BJ (cell line): Measurements from ENCODE around the gene FOXF1. TPM values are rescaled to one million over a fixed set of nuclear protein-coding genes. Genes with fewer than 3 reads are reported as not detected.

Source experiments
- CTCF ChIA-PET: fragments of 350-600 bp; formaldehyde crosslinking; extraction: SDS; loops from one replicate; lab custom pipeline; 2021; ENCODE audit warnings: antibody characterized with exemption, inconsistent platforms; lab: Yijun Ruan, JAX
- POLR2A ChIA-PET: fragments of 300-600 bp; sonication (Branson Sonifier 250); formaldehyde crosslinking; extraction: SDS; loops from one replicate; lab custom pipeline; 2021; ENCODE audit warnings: antibody characterized with exemption; lab: Charles Lee
- DNase-seq: peaks from one replicate; pipeline ENCODE4 v3.0.0-alpha.2; 2011; ENCODE audit warnings: low read depth
- H3K27me3 ChIP-seq: 2 replicates; pipeline ENCODE4 v1.6.0; 2011; ENCODE audit warnings: low read length; ENCODE audit not compliant: control insufficient read depth, insufficient read depth
- H3K36me3 ChIP-seq: 2 replicates; pipeline ENCODE4 v1.5.1; 2011; ENCODE audit warnings: low read length; ENCODE audit not compliant: control insufficient read depth, insufficient read depth
- H3K4me3 ChIP-seq: 2 replicates; pipeline ENCODE4 v1.5.1; 2011; ENCODE audit warnings: low read depth, mild to moderate bottlenecking, control low read depth, low read length
- polyA plus RNA-seq: library from polyadenylated mRNA; depleted of rRNA; stranded (reverse); fragments of >200 nt; gene quantifications from 2 replicates; pipeline ENCODE4 v1.2.3, GENCODE V29; 2011
- TF ChIP-seq, protein P1 (sequence below): IDR thresholded peaks from 2 replicates; pipeline ENCODE4 v1.5.1; 2011; ENCODE audit warnings: low read depth, mild to moderate bottlenecking, control low read depth, inconsistent platforms, low read length, moderate library complexity; ENCODE audit not compliant: insufficient read depth

The FOXF1 gene
- polyA plus RNA-seq, 1 experiment, result 7.7 TPM

DNA sequence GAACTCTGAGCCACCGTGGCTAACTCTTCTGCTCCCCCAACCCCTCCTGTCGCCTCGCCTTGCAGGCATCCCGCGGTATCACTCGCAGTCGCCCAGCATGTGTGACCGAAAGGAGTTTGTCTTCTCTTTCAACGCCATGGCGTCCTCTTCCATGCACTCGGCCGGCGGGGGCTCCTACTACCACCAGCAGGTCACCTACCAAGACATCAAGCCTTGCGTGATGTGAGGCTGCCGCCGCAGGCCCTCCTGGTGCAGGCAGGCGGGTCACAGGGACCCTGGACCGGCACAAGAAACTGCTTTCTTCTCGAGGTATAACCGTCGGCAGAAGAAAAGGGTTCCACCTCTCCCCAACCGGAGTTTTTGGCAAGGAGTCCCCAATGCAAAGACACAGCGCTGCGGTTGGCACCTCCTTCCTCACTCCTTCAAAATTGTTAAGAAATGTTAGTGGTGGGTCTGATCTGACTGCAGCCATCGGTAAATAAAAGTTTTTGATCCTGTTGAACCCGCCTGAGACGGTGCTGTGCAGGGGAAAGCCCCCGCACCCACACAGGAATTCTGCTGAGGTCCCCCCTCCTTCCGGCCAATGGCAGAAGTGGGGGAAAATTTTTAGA, 2.6 kb downstream of the FOXF1 start:
- Histone ChIP-seq H3K4me3 (peak overlapping the region; percentile 81), H3K36me3 (peaks cover 17% of the 10 kb centered on the region), H3K27me3 (0 out of 2 replicates have a peak, but pooled peaks cover under 1% of the 10 kb centered on the region)
- ChIA-PET CTCF (interaction anchor here (1.8 kb wide), 1 partner anchor 440 kb away, joined by 4 read pairs; no protein-coding TSS in a partner anchor), POLR2A (no interaction called here)
- DNase-seq, result no peak
- TF ChIP-seq, protein P1, sequence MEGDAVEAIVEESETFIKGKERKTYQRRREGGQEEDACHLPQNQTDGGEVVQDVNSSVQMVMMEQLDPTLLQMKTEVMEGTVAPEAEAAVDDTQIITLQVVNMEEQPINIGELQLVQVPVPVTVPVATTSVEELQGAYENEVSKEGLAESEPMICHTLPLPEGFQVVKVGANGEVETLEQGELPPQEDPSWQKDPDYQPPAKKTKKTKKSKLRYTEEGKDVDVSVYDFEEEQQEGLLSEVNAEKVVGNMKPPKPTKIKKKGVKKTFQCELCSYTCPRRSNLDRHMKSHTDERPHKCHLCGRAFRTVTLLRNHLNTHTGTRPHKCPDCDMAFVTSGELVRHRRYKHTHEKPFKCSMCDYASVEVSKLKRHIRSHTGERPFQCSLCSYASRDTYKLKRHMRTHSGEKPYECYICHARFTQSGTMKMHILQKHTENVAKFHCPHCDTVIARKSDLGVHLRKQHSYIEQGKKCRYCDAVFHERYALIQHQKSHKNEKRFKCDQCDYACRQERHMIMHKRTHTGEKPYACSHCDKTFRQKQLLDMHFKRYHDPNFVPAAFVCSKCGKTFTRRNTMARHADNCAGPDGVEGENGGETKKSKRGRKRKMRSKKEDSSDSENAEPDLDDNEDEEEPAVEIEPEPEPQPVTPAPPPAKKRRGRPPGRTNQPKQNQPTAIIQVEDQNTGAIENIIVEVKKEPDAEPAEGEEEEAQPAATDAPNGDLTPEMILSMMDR, result no peak

DNA sequence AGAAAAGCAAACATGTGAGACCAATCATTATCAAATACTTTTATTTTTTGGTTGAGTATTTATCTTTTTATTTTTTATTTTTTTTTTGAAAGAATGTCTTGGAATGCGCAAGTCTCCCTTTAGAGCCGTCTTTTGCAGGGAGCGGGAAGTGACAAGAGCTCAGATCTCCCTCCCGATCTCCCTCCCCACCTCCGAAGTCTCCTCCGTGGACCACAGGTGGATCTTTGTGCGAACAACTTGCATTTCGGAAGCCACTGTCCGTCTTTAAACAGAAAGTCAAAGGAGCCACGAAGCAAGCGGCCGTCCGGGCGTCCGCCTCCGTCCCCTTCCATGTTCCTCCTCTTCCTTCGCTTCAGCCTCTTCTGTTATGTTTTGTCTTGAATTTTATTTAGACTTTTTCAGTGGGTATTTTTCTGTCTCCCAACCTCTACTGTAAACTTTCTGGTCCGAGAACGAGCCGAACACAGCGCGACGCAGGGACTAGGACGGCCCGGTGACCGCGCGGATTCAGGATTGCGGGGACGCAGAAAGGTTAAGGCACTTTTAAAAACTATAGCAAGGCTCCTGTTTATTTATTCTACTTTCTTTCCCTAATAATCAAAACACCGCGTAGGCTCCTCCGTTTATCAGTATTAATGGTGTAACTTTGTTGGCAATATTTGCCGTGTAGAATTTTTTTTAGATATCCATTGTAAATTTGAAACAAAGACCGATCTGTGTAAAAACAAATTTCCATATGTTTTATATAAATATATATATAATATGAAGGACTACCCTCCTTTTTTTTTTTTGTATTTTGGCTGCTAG, 3.3 kb downstream of the FOXF1 start:
- TF ChIP-seq, protein P1, result no peak
- ChIA-PET POLR2A (no interaction called here), CTCF (no interaction called here)
- no peaks in the 10 kb centered on the region for H3K27me3 ChIP-seq
- DNase-seq, result no peak
- H3K36me3 ChIP-seq, result peaks cover 17% of the 10 kb centered on the region
- H3K4me3 ChIP-seq, result peak overlapping the region; percentile 81

DNA sequence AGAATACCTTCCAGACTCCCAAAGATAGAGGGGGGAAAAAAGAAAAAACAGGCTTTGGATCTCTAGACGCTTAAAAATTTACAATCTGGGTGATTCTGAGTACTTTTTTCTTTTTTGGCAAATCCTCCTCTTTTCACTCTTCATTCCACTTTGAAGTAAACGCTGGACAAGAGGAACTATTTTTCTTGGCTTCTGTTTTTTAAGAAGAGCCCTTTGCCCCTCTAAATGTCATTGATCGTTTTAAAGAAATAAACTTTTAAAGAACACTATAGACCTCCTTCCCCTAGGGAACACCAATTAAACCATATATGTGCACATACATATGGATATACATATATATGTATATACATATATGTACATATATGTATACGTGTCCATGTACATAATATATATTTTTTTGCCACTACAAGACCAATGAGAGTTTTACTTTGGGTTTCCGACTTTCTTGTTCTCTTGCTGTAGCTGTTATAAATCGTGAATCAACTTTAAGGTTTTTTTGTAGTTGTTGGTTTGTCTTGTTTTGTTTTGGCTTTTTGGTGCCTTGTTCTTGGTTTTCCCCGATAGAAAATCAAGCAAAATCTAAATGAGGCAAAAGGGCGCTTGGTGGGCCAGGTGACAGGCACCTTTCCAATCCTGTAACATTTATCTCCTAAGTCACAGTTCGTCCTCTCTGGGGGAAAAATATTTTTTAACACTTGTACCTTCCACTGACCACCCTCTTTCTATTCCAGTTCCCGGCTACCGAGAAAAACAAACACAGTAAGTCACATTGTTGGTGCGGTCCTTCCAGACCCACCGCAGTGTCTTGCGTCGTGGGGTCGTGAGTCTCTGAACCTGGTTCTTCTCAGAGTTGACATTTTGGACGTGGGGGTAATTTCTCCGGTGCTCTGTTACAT, 4.4 kb downstream of the FOXF1 start:
- TF ChIP-seq, protein P1, result no peak
- no peak overlapping the region for H3K4me3 ChIP-seq
- POLR2A ChIA-PET, result no interaction called here
- DNase-seq, result no peak
- H3K36me3 ChIP-seq, result peaks cover 17% of the 10 kb centered on the region
- no peaks in the 10 kb centered on the region for H3K27me3 ChIP-seq
- CTCF ChIA-PET, result interaction anchor here (7.0 kb wide), 1 partner anchor 441 kb away, joined by 367 read pairs; no protein-coding TSS in a partner anchor

DNA sequence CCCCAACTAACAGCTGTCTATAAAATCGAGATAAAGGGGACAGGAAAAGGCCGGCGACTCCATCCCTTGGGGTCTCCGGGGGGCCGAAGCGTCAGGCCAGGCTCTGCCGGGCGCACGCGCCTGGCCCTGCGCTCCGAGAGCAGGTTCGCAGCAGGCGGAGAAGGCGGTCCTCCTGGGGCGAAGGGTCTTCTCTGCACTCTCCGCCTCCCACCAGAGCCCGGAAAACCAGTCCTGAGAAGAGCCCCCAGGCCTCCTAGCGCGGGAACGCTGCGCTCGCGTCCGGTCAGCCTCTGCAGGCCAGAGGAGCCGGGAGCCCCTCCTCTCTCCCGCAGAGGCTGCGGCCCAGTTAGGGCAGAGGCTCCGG, 5.1 kb downstream of the FOXF1 start:
- ChIA-PET POLR2A (no interaction called here), CTCF (interaction anchor here (7.0 kb wide), 1 partner anchor 442 kb away, joined by 367 read pairs; no protein-coding TSS in a partner anchor)
- Histone ChIP-seq H3K4me3 (no peak overlapping the region), H3K36me3 (peaks cover 17% of the 10 kb centered on the region), H3K27me3 (no peaks in the 10 kb centered on the region)
- no peak for DNase-seq
- TF ChIP-seq, protein P1, result no peak
